Neutrophil (primary cell): Measurements from ENCODE around the gene MAP2.
"Not testable (repeated sequence)": the region's sequence is repeated elsewhere in the genome, so short reads cannot be mapped to it uniquely, and the experiment has no call there.

ENCODE experiments used
- H3K27ac ChIP-seq: fragments of 200-600 bp; sonication (generic); 2 replicates; pipeline ENCODE4 v1.5.1; 2016; ENCODE audit warnings: mild to moderate bottlenecking, moderate library complexity
- H3K27me3 ChIP-seq: fragments of 200-600 bp; sonication (generic); 2 replicates; pipeline ENCODE4 v1.6.0; 2016; ENCODE audit warnings: mild to moderate bottlenecking
- H3K36me3 ChIP-seq: fragments of 200-600 bp; sonication (generic); 2 replicates; pipeline ENCODE4 v1.5.1; 2017
- H3K4me1 ChIP-seq, 2 experiments: fragments of 200-600 bp in 1 of 2; sonication (generic) in 1 of 2; 1 replicate in 1 of 2; 2 replicates in 1 of 2; pipeline versions ENCODE4 v1.5.1 to v1.6.1; 2013 to 2016; ENCODE audit warnings: low read depth in 1 of 2, low read length in 1 of 2, mild to moderate bottlenecking in 1 of 2, moderate library complexity in 1 of 2; ENCODE audit not compliant: control insufficient read depth in 1 of 2, insufficient read depth in 1 of 2
- H3K4me3 ChIP-seq, 2 experiments: fragments of 200-600 bp in 1 of 2; sonication (generic) in 1 of 2; 1 replicate in 1 of 2; 2 replicates in 1 of 2; pipeline ENCODE4 v1.5.1; 2013 to 2016; ENCODE audit warnings: low read depth in 1 of 2, low read length in 1 of 2, mild to moderate bottlenecking in 1 of 2, moderate library complexity in 1 of 2
- H3K9me3 ChIP-seq: fragments of 200-600 bp; sonication (generic); 2 replicates; pipeline ENCODE4 v1.5.1; 2016
- TF ChIP-seq, protein P1 (sequence below): fragments of 200-600 bp; sonication (generic); IDR thresholded peaks from 2 replicates; pipeline ENCODE4 v1.5.1; 2016; ENCODE audit warnings: antibody characterized with exemption

Gene MAP2

DNA sequence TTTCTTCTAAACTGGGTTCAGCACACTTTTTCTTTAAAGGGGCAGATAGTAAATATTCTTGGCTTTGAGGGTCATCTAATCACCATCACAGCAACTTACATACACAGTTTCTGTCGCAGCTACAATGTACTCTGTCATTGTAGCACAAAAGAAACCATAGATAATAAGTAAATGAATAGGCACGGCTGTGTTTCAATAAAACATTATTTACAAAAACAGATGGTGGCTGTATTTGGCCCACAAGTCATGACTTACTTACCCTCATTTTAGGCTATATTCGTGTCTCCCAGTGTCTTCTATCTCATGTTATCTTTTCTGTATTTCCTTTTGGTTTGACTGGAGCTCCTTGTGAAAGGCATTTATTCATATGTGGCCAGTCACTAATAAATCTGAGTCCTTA is 168.3 kb downstream of the MAP2 start:
- Histone ChIP-seq H3K27ac (no peak overlapping the region), H3K27me3 (no peaks in the 10 kb centered on the region), H3K4me3 (no peak overlapping the region), H3K4me1 (no peaks in the 10 kb centered on the region), H3K9me3 (no peaks in the 10 kb centered on the region), H3K36me3 (no peaks in the 10 kb centered on the region)
- TF ChIP-seq, protein P1, sequence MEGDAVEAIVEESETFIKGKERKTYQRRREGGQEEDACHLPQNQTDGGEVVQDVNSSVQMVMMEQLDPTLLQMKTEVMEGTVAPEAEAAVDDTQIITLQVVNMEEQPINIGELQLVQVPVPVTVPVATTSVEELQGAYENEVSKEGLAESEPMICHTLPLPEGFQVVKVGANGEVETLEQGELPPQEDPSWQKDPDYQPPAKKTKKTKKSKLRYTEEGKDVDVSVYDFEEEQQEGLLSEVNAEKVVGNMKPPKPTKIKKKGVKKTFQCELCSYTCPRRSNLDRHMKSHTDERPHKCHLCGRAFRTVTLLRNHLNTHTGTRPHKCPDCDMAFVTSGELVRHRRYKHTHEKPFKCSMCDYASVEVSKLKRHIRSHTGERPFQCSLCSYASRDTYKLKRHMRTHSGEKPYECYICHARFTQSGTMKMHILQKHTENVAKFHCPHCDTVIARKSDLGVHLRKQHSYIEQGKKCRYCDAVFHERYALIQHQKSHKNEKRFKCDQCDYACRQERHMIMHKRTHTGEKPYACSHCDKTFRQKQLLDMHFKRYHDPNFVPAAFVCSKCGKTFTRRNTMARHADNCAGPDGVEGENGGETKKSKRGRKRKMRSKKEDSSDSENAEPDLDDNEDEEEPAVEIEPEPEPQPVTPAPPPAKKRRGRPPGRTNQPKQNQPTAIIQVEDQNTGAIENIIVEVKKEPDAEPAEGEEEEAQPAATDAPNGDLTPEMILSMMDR: no peak

DNA sequence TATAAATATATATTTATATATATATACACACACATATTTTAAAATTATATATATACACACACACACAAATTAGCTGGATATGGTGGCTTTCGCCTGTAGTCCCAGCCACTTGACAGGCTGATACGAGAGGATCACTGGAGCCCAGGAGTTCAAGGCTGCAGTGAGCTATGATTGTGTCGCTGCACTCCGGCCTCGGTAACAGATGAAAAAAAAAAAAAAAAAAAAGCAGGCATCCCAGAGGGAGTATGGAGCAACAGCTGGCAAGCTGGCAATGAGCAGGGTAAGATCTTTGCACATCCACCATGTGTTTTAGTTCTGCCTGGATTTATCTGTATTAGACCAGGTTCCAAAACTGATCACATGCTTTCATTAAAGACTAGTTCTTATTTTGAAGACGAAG is 170.1 kb downstream of the MAP2 start:
- H3K36me3 ChIP-seq: no peaks in the 10 kb centered on the region
- TF ChIP-seq, protein P1: no peak
- no peaks in the 10 kb centered on the region for H3K27me3 ChIP-seq
- H3K4me3 ChIP-seq: no peak overlapping the region
- H3K9me3 ChIP-seq: no peaks in the 10 kb centered on the region
- H3K27ac ChIP-seq: no peak overlapping the region
- H3K4me1 ChIP-seq: no peaks in the 10 kb centered on the region

DNA sequence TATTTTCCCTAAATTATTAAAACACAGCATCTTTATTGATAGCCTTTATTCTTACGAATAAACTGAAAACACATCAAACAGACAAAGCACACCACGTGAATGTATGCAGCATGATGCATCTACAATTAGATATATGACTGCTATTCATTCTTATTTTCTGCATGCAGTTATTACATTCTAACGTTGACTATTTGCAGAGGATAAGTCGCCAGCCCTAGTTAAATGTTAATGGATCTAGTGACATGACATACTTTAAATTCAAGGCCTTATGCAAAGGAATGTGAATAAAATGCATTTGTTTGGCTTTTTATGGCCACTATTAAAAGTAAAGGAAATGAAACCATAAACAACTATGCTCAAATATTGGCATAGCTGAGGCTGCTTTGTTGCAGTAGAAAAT is 172.4 kb downstream of the MAP2 start:
- Histone ChIP-seq H3K4me3 (no peak overlapping the region), H3K27ac (no peak overlapping the region), H3K9me3 (no peaks in the 10 kb centered on the region), H3K27me3 (no peaks in the 10 kb centered on the region), H3K4me1 (no peaks in the 10 kb centered on the region), H3K36me3 (no peaks in the 10 kb centered on the region)
- TF ChIP-seq, protein P1: no peak

DNA sequence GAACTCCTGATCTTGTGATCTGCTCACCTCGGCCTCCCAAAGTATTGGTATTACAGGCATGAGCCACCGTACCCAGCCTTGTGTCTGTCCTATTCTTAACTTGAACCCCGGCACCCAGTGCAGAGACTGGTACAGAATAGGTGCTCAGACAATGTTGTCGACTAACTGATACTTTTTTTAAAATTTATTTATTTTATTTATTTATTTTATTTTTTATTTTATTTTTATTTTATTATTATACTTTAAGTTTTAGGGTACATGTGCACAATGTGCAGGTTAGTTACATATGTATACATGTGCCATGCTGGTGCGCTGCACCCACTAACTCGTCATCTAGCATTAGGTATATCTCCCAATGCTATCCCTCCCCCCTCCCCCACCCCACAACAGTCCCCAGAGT is 174.4 kb downstream of the MAP2 start:
- not testable (repeated sequence) for H3K4me3 ChIP-seq, H3K27ac ChIP-seq, H3K4me1 ChIP-seq, H3K36me3 ChIP-seq, H3K27me3 ChIP-seq, H3K9me3 ChIP-seq

DNA sequence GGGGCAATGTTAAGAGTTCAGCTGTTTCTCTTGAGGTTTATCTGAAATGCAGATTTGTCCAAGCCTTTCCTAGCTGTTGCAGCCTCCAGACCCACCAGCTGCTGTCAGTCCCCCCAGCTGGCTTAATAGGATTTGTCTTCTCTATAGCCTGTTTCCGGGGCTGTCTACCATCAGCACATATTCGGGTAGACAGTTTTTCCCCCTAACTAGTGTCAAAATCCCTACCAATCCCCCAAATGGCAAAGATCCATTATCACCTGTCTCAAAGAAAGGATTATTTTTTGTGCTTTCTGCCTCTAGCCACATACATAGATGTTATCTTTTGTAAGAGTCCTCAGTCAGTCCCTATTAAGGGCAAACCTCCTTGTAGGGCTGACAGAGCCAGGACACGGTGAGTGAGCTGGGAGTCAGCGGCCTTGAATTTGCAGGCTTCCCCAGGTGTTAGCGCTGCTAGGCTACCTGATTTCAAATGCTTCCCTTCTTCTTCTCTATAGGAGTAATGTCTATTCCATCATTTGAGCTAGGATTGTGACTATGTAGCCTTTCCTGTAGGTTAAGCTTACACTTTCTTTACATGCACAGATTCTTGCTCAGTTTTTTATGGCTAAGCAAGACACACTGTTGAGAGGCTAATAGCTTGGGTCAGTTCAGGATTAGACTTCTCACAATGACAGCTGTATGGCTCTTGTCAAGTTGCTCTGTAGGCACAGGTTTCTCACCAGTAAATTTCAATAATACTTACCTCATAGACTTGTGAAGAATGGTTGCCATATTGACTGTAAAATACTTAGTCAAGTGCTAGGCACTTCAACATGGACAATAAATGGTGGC is 176.7 kb downstream of the MAP2 start:
- Histone ChIP-seq H3K27ac (no peak overlapping the region), H3K4me1 (no peaks in the 10 kb centered on the region), H3K4me3 (no peak overlapping the region), H3K27me3 (no peaks in the 10 kb centered on the region), H3K36me3 (no peaks in the 10 kb centered on the region), H3K9me3 (no peaks in the 10 kb centered on the region)
- TF ChIP-seq, protein P1: no peak

DNA sequence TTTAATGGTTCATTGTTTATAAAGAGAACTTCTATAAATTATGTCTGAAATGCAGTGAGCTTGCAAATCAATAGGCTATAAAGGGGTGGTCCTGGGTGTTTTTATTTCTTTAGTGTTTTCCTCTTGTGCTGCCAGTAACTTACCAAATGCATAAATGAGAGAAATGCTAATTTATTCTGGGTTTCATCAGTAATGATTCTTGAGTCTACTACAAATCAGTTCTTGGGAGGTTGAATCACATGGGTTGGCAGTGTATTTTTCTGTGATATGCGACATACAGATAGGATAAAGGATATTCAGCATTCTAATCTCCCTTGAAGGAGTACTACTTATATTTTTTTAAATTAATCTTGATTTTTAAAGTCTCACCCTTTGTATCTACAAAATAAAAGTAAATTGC is 177.7 kb downstream of the MAP2 start:
- H3K4me1 ChIP-seq: no peaks in the 10 kb centered on the region
- no peak overlapping the region for H3K4me3 ChIP-seq
- H3K27me3 ChIP-seq: no peaks in the 10 kb centered on the region
- no peaks in the 10 kb centered on the region for H3K36me3 ChIP-seq
- no peaks in the 10 kb centered on the region for H3K9me3 ChIP-seq
- TF ChIP-seq, protein P1: no peak
- no peak overlapping the region for H3K27ac ChIP-seq
